Immature natural killer cell (primary cell): Measurements from ENCODE around the gene CAPN11. TPM values are rescaled to one million over a fixed set of nuclear protein-coding genes. Genes with fewer than 3 reads are reported as not detected.
"Not testable (repeated sequence)": the region's sequence is repeated elsewhere in the genome, so short reads cannot be mapped to it uniquely, and the experiment has no call there.

ENCODE experiments used
- DNase-seq, 3 donors: peaks; one replicate each; pipeline ENCODE4 v3.0.0; 2022; ENCODE audit warnings: mixed read lengths in 1 of 3
- H3K27ac Mint-ChIP-seq, 6 donors: one replicate each; pipeline ENCODE4 v1.8.0; 2020; ENCODE audit warnings: mixed read lengths in 6 of 6, mild to moderate bottlenecking in 5 of 6, inconsistent platforms in 4 of 6, moderate library complexity in 3 of 6
- H3K27me3 Mint-ChIP-seq, 3 donors: one replicate each; pipeline ENCODE4 v1.8.0; 2020 to 2021; ENCODE audit warnings: low read depth in 3 of 3, mild to moderate bottlenecking in 3 of 3, mixed read lengths in 3 of 3, moderate library complexity in 3 of 3, inconsistent platforms in 1 of 3
- H3K36me3 Mint-ChIP-seq, 3 donors: one replicate each; pipeline ENCODE4 v1.8.0; 2020; ENCODE audit warnings: mixed read lengths in 3 of 3, inconsistent platforms in 2 of 3, mild to moderate bottlenecking in 2 of 3
- H3K4me1 Mint-ChIP-seq, 2 donors: one replicate each; pipeline ENCODE4 v1.8.0; 2020; ENCODE audit warnings: inconsistent platforms in 2 of 2, mild to moderate bottlenecking in 2 of 2, mixed read lengths in 2 of 2, moderate library complexity in 1 of 2
- H3K4me3 Mint-ChIP-seq, 5 donors: one replicate each; pipeline ENCODE4 v1.8.0; 2020; ENCODE audit warnings: mild to moderate bottlenecking in 5 of 5, mixed read lengths in 5 of 5, inconsistent platforms in 3 of 5, moderate library complexity in 3 of 5
- H3K9me3 Mint-ChIP-seq, 6 donors: one replicate each; pipeline ENCODE4 v1.8.0; 2020; ENCODE audit warnings: mild to moderate bottlenecking in 6 of 6, mixed read lengths in 6 of 6, inconsistent platforms in 4 of 6, moderate library complexity in 3 of 6
- polyA plus RNA-seq, 3 donors: library from polyadenylated mRNA; unstranded; fragments of 300-500 nt; fragmentation: Illumina TruSeq; gene quantifications; one replicate each; pipeline ENCODE4 v1.2.3, GENCODE V29; 2021

The CAPN11 gene
- polyA plus RNA-seq, 3 donors from 2014 or later: 0.29 TPM; not detected in 2

DNA sequence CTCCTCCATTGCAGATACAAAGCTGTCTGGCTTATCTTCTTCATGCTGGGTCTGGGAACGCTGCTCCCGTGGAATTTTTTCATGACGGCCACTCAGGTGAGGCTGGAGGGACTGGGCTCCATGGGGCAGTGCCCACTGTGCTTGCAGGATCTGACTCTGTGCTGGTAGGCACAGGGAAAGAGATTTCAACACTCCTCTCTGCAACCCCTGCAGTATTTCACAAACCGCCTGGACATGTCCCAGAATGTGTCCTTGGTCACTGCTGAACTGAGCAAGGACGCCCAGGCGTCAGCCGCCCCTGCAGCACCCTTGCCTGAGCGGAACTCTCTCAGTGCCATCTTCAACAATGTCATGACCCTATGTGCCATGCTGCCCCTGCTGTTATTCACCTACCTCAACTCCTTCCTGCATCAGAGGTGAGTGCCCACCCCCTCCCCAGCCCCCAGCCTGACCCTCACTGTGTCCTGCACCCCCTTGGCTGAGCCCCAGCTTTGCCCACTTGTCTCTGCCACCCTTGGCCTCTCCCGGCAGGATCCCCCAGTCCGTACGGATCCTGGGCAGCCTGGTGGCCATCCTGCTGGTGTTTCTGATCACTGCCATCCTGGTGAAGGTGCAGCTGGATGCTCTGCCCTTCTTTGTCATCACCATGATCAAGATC lies 70.9 kb downstream of the CAPN11 start:
- peaks cover 1 to 2% of the 10 kb centered on the region in 2 donors for H3K4me1 Mint-ChIP-seq
- no peaks in the 10 kb centered on the region for H3K9me3 Mint-ChIP-seq
- H3K27ac Mint-ChIP-seq: no peak overlapping the region
- peaks cover 0 to 9% (median under 1%) of the 10 kb centered on the region in 3 donors for H3K27me3 Mint-ChIP-seq
- no peaks in the 10 kb centered on the region for H3K36me3 Mint-ChIP-seq
- DNase-seq: no peak
- no peak overlapping the region for H3K4me3 Mint-ChIP-seq

DNA sequence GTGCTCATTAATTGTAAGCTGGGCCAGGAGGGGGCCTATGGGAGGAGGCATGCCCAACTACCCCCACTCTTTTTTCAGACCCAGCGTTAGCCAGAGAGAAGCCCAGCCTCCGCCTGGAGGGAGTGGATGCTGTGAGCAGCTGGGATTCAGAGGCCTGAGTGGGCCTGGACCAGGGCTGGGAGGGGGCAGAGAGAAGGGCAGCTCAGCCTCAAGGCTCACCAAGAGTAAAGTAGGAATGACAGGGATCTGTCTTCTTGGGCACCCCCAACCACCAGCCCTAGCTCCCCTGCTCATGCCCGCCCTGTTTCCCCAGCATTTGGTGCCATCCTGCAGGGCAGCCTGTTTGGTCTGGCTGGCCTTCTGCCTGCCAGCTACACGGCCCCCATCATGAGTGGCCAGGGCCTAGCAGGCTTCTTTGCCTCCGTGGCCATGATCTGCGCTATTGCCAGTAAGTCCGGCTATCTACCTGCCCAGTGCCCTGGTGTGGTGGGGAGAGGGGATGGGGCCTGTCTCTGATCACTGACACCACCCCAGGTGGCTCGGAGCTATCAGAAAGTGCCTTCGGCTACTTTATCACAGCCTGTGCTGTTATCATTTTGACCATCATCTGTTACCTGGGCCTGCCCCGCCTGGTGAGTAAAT lies 71.5 kb downstream of the CAPN11 start:
- Mint-ChIP-seq H3K4me3 (no peak overlapping the region), H3K27ac (no peak overlapping the region), H3K36me3 (no peaks in the 10 kb centered on the region), H3K4me1 (no peaks in the 10 kb centered on the region), H3K9me3 (no peaks in the 10 kb centered on the region), H3K27me3 (peaks cover 0 to 6% (median 0%) of the 10 kb centered on the region in 3 donors)
- DNase-seq: no peak

DNA sequence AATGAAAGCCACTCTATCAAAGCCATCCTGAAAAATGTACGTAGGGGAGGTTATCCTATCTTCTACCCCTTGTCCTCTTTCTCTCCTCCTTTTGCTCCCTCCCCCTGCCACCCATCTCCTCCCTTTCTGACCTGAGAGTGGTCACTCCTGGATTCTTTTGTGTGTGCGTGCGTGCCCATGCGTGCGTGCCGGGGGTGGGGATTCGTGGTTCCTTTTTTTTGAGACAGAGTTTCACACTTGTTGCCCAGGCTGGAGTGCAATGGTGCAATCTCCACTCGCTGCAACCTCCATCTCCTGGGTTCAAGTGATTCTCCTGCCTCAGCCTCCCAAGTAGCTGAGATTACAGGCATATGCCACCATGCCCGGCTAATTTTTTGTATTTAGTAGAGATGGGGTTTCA lies 72.8 kb downstream of the CAPN11 start:
- not testable (repeated sequence) for H3K27me3 Mint-ChIP-seq, H3K27ac Mint-ChIP-seq, H3K36me3 Mint-ChIP-seq, H3K4me1 Mint-ChIP-seq, H3K4me3 Mint-ChIP-seq, H3K9me3 Mint-ChIP-seq, DNase-seq

DNA sequence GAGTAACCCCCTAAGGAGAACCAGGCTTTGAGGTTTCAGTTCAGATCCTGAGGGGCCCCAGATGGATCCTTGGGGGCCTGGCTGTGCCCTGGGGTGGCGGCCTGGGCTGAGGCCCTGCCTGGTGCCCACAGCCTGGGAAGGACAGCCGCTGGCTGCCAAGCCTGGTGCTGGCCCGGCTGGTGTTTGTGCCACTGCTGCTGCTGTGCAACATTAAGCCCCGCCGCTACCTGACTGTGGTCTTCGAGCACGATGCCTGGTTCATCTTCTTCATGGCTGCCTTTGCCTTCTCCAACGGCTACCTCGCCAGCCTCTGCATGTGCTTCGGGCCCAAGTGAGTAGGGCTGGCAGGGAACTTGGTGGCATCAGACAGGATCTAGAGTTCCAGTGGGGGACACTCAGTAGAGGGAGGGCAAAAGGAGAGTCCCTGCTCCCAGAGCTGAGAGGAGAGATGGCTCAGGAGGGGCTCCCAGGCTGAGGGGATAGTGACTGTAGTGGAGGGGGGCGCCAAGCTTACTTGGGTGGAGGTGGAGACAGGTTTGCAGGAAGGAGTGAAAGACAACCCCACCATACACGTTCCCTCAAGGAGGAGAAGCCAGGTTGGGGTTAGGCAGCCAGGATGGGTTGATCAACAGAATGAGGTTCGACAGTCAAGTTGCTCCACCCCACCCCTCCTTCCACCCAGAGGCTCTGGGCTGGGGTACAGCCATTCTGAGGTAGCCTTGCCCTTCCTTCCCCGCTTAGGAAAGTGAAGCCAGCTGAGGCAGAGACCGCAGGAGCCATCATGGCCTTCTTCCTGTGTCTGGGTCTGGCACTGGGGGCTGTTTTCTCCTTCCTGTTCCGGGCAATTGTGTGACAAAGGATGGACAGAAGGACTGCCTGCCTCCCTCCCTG lies 74.3 kb downstream of the CAPN11 start:
- Mint-ChIP-seq H3K4me1 (peaks cover 7% of the 10 kb centered on the region in 2 donors), H3K4me3 (no peak overlapping the region), H3K9me3 (no peaks in the 10 kb centered on the region), H3K27ac (no peak overlapping the region), H3K27me3 (peaks cover 0 to 6% (median 2%) of the 10 kb centered on the region in 3 donors), H3K36me3 (no peaks in the 10 kb centered on the region)
- DNase-seq: no peak

DNA sequence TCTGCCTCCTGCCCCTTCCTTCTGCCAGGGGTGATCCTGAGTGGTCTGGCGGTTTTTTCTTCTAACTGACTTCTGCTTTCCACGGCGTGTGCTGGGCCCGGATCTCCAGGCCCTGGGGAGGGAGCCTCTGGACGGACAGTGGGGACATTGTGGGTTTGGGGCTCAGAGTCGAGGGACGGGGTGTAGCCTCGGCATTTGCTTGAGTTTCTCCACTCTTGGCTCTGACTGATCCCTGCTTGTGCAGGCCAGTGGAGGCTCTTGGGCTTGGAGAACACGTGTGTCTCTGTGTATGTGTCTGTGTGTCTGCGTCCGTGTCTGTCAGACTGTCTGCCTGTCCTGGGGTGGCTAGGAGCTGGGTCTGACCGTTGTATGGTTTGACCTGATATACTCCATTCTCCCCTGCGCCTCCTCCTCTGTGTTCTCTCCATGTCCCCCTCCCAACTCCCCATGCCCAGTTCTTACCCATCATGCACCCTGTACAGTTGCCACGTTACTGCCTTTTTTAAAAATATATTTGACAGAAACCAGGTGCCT lies 75.0 kb downstream of the CAPN11 start:
- Mint-ChIP-seq H3K4me3 (no peak overlapping the region), H3K36me3 (no peaks in the 10 kb centered on the region), H3K27me3 (peaks cover 0 to 6% (median 2%) of the 10 kb centered on the region in 3 donors), H3K9me3 (no peaks in the 10 kb centered on the region), H3K27ac (peak overlapping the region in 3 of 6 donors; percentile 6 to 71 (median 19)), H3K4me1 (peaks cover 14% of the 10 kb centered on the region in 2 donors)
- no peak for DNase-seq

Other genes starting within 250 kb of the CAPN11 start
- 100 to 1,000 TPM; 107 to 178 (median 120) TPM for gene MRPL14, start 31.4 kb upstream of the CAPN11 start, polyA plus RNA-seq
- 1 to 10 TPM in 2 of 3 donors, under 1 TPM in 1; 0.25 to 1.7 (median 1.5) TPM for gene TMEM63B, start 31.3 kb upstream of the CAPN11 start, polyA plus RNA-seq
- gene MYMX, start 58.1 kb downstream of the CAPN11 start, polyA plus RNA-seq: not detected
- 1 to 10 TPM; 1.5 to 3.0 (median 1.8) TPM for gene SLC29A1, start 64.8 kb downstream of the CAPN11 start, polyA plus RNA-seq
- gene HSP90AB1, start 88.3 kb downstream of the CAPN11 start, polyA plus RNA-seq: 100 to 1,000 TPM; 185 to 309 (median 280) TPM
- gene SLC35B2, start 98.7 kb downstream of the CAPN11 start, polyA plus RNA-seq: 100 to 1,000 TPM in 1 of 3 donors, 10 to 100 TPM in 2; 64.1 to 119 (median 69.1) TPM
- gene NFKBIE, start 106.7 kb downstream of the CAPN11 start, polyA plus RNA-seq: 1 to 10 TPM; 3.8 to 8.4 (median 8.3) TPM
- gene TMEM151B, start 111.6 kb downstream of the CAPN11 start, polyA plus RNA-seq: not detected
- gene AARS2, start 154.5 kb downstream of the CAPN11 start, polyA plus RNA-seq: 10 to 100 TPM in 1 of 3 donors, 1 to 10 TPM in 2; 3.1 to 12.4 (median 5.0) TPM
- not detected for gene SPATS1, start 183.8 kb downstream of the CAPN11 start, polyA plus RNA-seq
- gene CDC5L, start 228.9 kb downstream of the CAPN11 start, polyA plus RNA-seq: 10 to 100 TPM in 2 of 3 donors, 1 to 10 TPM in 1; 8.1 to 16.6 (median 10.6) TPM